GM23248 (cell line): ENCODE results near the gene NPTX1. TPM values are rescaled to one million over a fixed set of nuclear protein-coding genes. Genes with fewer than 3 reads are reported as not detected.

Experiments
- DNase-seq: peaks from one replicate; pipeline ENCODE4 v3.0.0-alpha.2; 2015
- H2AFZ ChIP-seq: fragments of 200-600 bp; sonication (generic); 2 replicates; pipeline ENCODE4 v1.6.1; 2016; ENCODE audit warnings: antibody characterized with exemption
- H3F3A ChIP-seq: fragments of 200-600 bp; sonication (generic); 2 replicates; pipeline ENCODE4 v1.6.1; 2016; ENCODE audit warnings: mild to moderate bottlenecking, antibody characterized with exemption, mixed run types; ENCODE audit not compliant: insufficient read depth
- H3K27ac ChIP-seq: fragments of 200-600 bp; sonication (generic); 2 replicates; pipeline ENCODE4 v1.5.1; 2016; ENCODE audit warnings: mild to moderate bottlenecking
- H3K27me3 ChIP-seq: fragments of 200-600 bp; sonication (generic); replicated peaks from 2 replicates; pipeline ENCODE4 v1.6.1; 2016; ENCODE audit warnings: mild to moderate bottlenecking; ENCODE audit not compliant: insufficient read depth
- H3K36me3 ChIP-seq: fragments of 200-600 bp; sonication (generic); 2 replicates; pipeline ENCODE4 v1.6.1; 2016; ENCODE audit warnings: low read depth, mild to moderate bottlenecking
- H3K4me1 ChIP-seq: fragments of 200-600 bp; sonication (generic); 2 replicates; pipeline ENCODE4 v1.6.1; 2016; ENCODE audit warnings: mild to moderate bottlenecking; ENCODE audit not compliant: insufficient read depth
- H3K4me2 ChIP-seq: fragments of 200-600 bp; sonication (generic); one replicate; pipeline ENCODE4 v1.6.1; 2016; ENCODE audit warnings: mild to moderate bottlenecking; ENCODE audit not compliant: unreplicated experiment
- H3K4me3 ChIP-seq: fragments of 200-600 bp; sonication (generic); 2 replicates; pipeline ENCODE4 v1.5.1; 2016; ENCODE audit warnings: mild to moderate bottlenecking
- H3K79me2 ChIP-seq: fragments of 200-600 bp; sonication (generic); 2 replicates; pipeline ENCODE4 v1.6.1; 2016; ENCODE audit warnings: mild to moderate bottlenecking; ENCODE audit not compliant: insufficient read depth
- H3K9ac ChIP-seq: fragments of 200-600 bp; sonication (generic); 2 replicates; pipeline ENCODE4 v1.6.1; 2016; ENCODE audit warnings: mild to moderate bottlenecking
- H3K9me2 ChIP-seq: fragments of 200-600 bp; sonication (generic); 2 replicates; pipeline ENCODE4 v1.6.1; 2016; ENCODE audit warnings: mixed run types, mild to moderate bottlenecking, moderate library complexity; ENCODE audit not compliant: insufficient read depth
- H3K9me3 ChIP-seq: fragments of 200-600 bp; sonication (generic); one replicate; pipeline ENCODE4 v1.6.1; 2017; ENCODE audit warnings: low read depth
- H4K20me1 ChIP-seq: fragments of 200-600 bp; sonication (generic); 2 replicates; pipeline ENCODE4 v1.6.0; 2016; ENCODE audit not compliant: insufficient read depth
- EZH2 ChIP-seq: fragments of 200-600 bp; sonication (generic); IDR thresholded peaks from 2 replicates; pipeline ENCODE4 v1.6.1; 2018; ENCODE audit warnings: antibody characterized with exemption, mild to moderate bottlenecking; ENCODE audit not compliant: insufficient read depth, poor library complexity, severe bottlenecking
- EZH2phosphoT487 ChIP-seq: fragments of 200-600 bp; sonication (generic); IDR thresholded peaks from 2 replicates; pipeline ENCODE4 v1.6.1; 2018; ENCODE audit warnings: antibody characterized with exemption, moderate library complexity, mild to moderate bottlenecking, low read depth; ENCODE audit not compliant: insufficient read depth
- WGBS, 2 experiments: methylation state at CpG; one replicate each; pipeline ENCODE4 v1.1.6; 2015 to 2017; ENCODE audit warnings: low lambda C conversion rate in 2 of 2, low coverage in 1 of 2; ENCODE audit errors: missing lambda C conversion rate in 2 of 2; 5-methylcytosine and 5-hydroxymethylcytosine counted together
- in situ Hi-C: fragments of 300-500 bp; cut with MboI; formaldehyde crosslinking; loops from 2 replicates; pipeline ENCODE4 v1.15.0; 2020
- polyA plus RNA-seq: library from polyadenylated mRNA; unstranded; fragments of >200 nt; fragmentation: Nextera tagmentation; extraction: Ambion mirVana; gene quantifications from 2 replicates; pipeline ENCODE4 v1.2.1, GENCODE V29; 2016
- total RNA-seq: library from RNA; depleted of rRNA; stranded (reverse); fragments of >200 nt; shearing (Covaris generic); gene quantifications from 2 replicates; pipeline ENCODE4 v1.2.3, GENCODE V29; 2014

The NPTX1 gene
- total and polyA plus RNA-seq, 2 experiments from 2014 or later: 0.43 to 1.1 TPM

DNA sequence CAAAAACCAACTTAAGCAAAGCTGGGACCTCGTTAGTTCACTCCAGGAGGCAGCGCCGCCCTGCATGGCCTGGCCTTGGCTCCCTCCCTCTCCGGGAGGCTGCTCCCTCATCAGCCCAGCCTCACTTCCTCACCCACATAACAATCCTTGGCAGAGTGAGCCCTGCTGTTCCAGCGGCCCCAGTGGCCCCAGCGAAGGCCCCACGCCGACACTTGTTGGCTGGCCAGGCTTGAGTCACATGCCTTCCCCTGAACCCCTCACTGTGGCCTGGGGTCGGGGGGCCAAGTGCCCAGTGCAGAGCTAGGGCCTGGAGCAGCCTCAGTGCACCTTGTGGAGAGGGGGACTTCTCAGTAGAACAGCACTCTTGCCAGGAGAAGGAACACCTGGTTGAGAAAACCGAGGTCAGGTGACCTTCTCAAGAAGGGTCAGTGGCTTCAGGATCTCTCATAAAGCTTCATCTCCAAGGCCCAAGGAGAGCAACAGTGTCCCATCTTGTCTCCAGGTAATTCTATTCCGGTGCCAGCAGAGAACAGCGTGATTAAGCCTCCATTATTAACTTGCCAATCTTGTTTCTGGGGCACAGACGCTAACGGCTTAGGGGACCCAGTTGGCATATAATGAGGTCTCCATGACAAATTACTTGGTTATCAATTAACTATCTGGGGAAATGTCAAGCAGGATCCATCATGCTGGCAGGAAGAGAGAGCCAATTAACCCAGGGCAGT lies 34.6 kb downstream of the NPTX1 start:
- no peak overlapping the region for H2AFZ ChIP-seq
- in situ Hi-C loops: no loop called here
- WGBS, 2 experiments: 78 to 82% methylated on average over 14 of the region's 14 CpGs

DNA sequence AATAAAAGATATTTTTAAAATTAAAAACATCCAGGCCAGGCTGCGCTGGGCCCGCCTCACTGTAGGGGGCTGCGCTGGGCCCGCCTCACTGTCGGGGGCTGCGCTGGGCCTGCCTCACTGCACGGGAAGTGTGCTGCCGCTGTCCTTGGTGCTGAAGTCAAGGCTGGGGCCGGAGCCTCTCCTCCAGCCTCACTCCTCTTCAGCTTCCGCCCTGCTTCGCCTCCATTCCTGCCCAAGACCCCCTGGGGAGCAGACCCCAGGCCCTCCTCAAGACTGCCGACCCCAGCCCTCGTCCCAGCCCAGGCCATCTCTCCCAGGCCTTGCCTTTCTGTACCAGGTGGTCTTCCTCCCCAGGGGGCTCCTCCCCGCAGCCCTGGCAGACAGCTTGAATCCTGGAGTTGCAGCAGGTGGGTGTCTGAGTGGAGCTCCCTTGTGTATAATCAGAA lies 35.3 kb downstream of the NPTX1 start:
- H2AFZ ChIP-seq: no peak overlapping the region
- no peaks in the 10 kb centered on the region for H3K79me2 ChIP-seq
- H3K9ac ChIP-seq: no peak overlapping the region
- peak; percentile 51 for DNase-seq
- H3K4me3 ChIP-seq: no peak overlapping the region
- in situ Hi-C loops: no loop called here
- H3K27ac ChIP-seq: no peak overlapping the region
- no peaks in the 10 kb centered on the region for H3K9me3 ChIP-seq
- 31 to 37% methylated on average over 14 of the region's 14 CpGs for WGBS, 2 experiments
- H3K9me2 ChIP-seq: no peaks in the 10 kb centered on the region
- H3K4me1 ChIP-seq: no peaks in the 10 kb centered on the region
- TF ChIP-seq EZH2 (no peak), EZH2phosphoT487 (no peak)
- no peaks in the 10 kb centered on the region for H3K36me3 ChIP-seq
- H3K27me3 ChIP-seq: no peaks in the 10 kb centered on the region
- no peaks in the 10 kb centered on the region for H3F3A ChIP-seq
- H4K20me1 ChIP-seq: no peaks in the 10 kb centered on the region
- H3K4me2 ChIP-seq: no peak overlapping the region

More for the DNA sequence above, 34.6 kb downstream of the NPTX1 start:
- H3K36me3 ChIP-seq: no peaks in the 10 kb centered on the region
- H3K4me2 ChIP-seq: no peak overlapping the region
- H3K27me3 ChIP-seq: no peaks in the 10 kb centered on the region
- no peak overlapping the region for H3K27ac ChIP-seq
- H3K79me2 ChIP-seq: no peaks in the 10 kb centered on the region
- TF ChIP-seq EZH2 (no peak), EZH2phosphoT487 (no peak)
- no peaks in the 10 kb centered on the region for H3K9me3 ChIP-seq
- no peak overlapping the region for H3K4me3 ChIP-seq
- H3K9ac ChIP-seq: no peak overlapping the region
- no peaks in the 10 kb centered on the region for H3F3A ChIP-seq
- no peaks in the 10 kb centered on the region for H3K9me2 ChIP-seq
- no peaks in the 10 kb centered on the region for H3K4me1 ChIP-seq
- no peaks in the 10 kb centered on the region for H4K20me1 ChIP-seq
- DNase-seq: no peak

DNA sequence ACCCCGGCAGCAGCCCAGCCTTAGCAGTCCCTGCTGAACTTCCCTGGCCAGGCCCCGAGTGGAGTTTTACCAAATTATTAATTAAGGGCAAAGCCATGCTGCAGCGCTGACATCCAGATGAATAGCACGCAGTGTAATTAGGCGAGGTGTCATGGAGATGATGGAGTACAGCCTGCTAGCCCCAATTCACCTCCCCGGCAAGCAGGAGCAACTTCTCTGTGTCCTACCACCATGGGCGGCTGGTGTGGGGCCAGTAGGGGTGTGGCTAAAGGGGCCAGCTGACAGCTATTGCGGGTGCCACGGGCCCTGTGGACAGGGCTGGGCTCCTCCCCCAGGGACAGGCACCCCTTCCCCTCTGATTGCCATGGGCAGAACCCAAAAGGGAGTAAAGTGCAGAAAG lies 36.9 kb downstream of the NPTX1 start:
- WGBS, 2 experiments: 73 to 75% methylated on average over 9 of the region's 9 CpGs
- TF ChIP-seq EZH2 (no peak), EZH2phosphoT487 (no peak)
- H3K9ac ChIP-seq: no peak overlapping the region
- no peaks in the 10 kb centered on the region for H3K9me3 ChIP-seq
- H3F3A ChIP-seq: no peaks in the 10 kb centered on the region
- no peaks in the 10 kb centered on the region for H3K27me3 ChIP-seq
- DNase-seq: no peak
- no peak overlapping the region for H3K4me2 ChIP-seq
- no peaks in the 10 kb centered on the region for H3K9me2 ChIP-seq
- no peaks in the 10 kb centered on the region for H3K79me2 ChIP-seq
- no peak overlapping the region for H3K27ac ChIP-seq
- H3K4me3 ChIP-seq: no peak overlapping the region
- in situ Hi-C loops: no loop called here
- no peak overlapping the region for H2AFZ ChIP-seq
- no peaks in the 10 kb centered on the region for H3K4me1 ChIP-seq
- H3K36me3 ChIP-seq: no peaks in the 10 kb centered on the region
- no peaks in the 10 kb centered on the region for H4K20me1 ChIP-seq

DNA sequence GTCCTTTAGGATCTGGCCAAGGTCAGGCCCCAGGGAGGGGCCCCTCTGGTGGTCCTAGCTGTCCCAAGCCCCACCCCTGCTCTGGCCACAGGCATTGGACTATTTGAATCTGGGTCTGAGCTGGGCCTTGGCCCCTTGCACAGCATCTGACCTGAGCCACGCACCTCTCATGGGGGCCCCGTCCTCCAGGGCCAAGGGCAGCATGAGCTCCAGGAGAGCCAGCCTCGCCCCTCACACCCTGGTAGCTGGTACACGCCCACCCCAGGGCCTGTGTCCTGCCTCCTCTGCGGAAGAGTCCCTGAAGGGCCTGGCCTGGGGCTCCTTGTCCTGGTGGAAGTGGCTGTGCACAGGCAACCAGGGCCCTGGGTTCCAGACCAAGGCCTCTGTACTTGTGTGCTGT lies 37.6 kb downstream of the NPTX1 start:
- no peaks in the 10 kb centered on the region for H3K27me3 ChIP-seq
- no peaks in the 10 kb centered on the region for H3K79me2 ChIP-seq
- H3K4me2 ChIP-seq: no peak overlapping the region
- no peaks in the 10 kb centered on the region for H3K36me3 ChIP-seq
- H3F3A ChIP-seq: no peaks in the 10 kb centered on the region
- H3K9me2 ChIP-seq: no peaks in the 10 kb centered on the region
- no peak overlapping the region for H2AFZ ChIP-seq
- H3K9me3 ChIP-seq: no peaks in the 10 kb centered on the region
- H3K9ac ChIP-seq: no peak overlapping the region
- no peak for DNase-seq
- H3K4me3 ChIP-seq: no peak overlapping the region
- H3K27ac ChIP-seq: no peak overlapping the region
- 61 to 67% methylated on average over 3 to 5 of the region's 5 CpGs for WGBS, 2 experiments
- no peaks in the 10 kb centered on the region for H4K20me1 ChIP-seq
- TF ChIP-seq EZH2phosphoT487 (no peak), EZH2 (no peak)
- H3K4me1 ChIP-seq: no peaks in the 10 kb centered on the region
- in situ Hi-C loops: no loop called here
